Measurements from ENCODE around the gene ADGRF5. TPM values are rescaled to one million over a fixed set of nuclear protein-coding genes. Genes with fewer than 3 reads are reported as not detected.

The ADGRF5 gene
- total and polyA plus RNA-seq, 10 of the 15 experiments (the other 5 are each of a cell fraction or from before 2014, with no cell fraction given) = 0.01 to 0.13 TPM; not detected in 8

DNA sequence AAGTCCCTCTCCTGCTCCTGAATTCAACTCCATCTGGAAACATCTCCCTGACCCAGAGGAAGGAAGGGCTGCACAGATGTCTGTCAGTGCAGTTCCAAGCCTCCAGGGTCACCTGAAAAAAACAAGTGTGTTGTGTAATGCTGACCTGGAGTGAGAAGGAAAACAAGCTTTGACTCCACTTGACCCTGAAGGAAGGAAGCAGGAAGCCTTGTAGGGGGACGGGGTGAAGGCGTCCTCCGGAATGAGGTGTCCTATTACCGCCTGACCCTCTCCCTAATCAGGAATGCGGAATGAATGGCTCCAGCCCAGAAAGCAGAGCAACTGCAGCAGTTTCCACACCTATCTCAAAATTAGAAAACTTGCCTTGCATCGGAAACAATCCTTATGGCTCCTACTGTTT, 13.9 kb upstream of the ADGRF5 start:
- in situ Hi-C loops (cut with MboI) (no loop called here), intact Hi-C loops (cut with micrococcal nuclease; ENCODE audit: unreplicated experiment) (no loop called here)
- POLR2A ChIA-PET = no interaction called here
- TF ChIP-seq ATF2 (IDR thresholded peaks at IDR 0.05; ENCODE audit: low read length) (no peak), E2F8 (IDR thresholded peaks at IDR 0.05; ENCODE audit: low read depth, partially characterized antibody) (no peak), KLF5 (IDR thresholded peaks at IDR 0.05; ENCODE audit: partially characterized antibody) (no peak), SP1 (IDR thresholded peaks at IDR 0.05; ENCODE audit: low read depth, low read length) (no peak), CTCF (IDR thresholded peaks at IDR 0.05 in 2 of 3, conservative IDR thresholded peaks at IDR 0.05 in 1 of 3; ENCODE audit: control insufficient read depth in 2 of 3, extremely low read depth in 1 of 3, insufficient read depth in 1 of 3, low read depth in 3 of 3, low read length in 3 of 3) (no peak), RELB (IDR thresholded peaks at IDR 0.05; ENCODE audit: low read depth) (no peak), BHLHE40 (IDR thresholded peaks at IDR 0.05; ENCODE audit: borderline replicate concordance in 1 of 2, low read depth in 2 of 2, low read length in 1 of 2) (no peak), ZNF24 (IDR thresholded peaks at IDR 0.05) (no peak), POU2F2 (IDR thresholded peaks at IDR 0.05; ENCODE audit: borderline replicate concordance, low read depth, low read length) (no peak), SMARCA5 (IDR thresholded peaks at IDR 0.05) (no peak)
- CTCF ChIA-PET = interaction anchor here (0.6 kb wide), 1 partner anchor 1442 kb away, joined by 3 read pairs; no protein-coding TSS in a partner anchor
- 38% methylated on average over 6 of the region's 6 CpGs for whole genome bisulfite sequencing (ENCODE audit: insufficient coverage, insufficient replicate concordance, low lambda C conversion rate, missing lambda C conversion rate)
- ATAC-seq (no peak), DNase-seq (ENCODE audit: low read depth, low spot score) (no peak), FAIRE-seq (no peak)
- Histone ChIP-seq H3K27me3 (replicated peaks in 1 of 2; ENCODE audit: control insufficient read depth in 2 of 2, insufficient read depth in 2 of 2, low read length in 1 of 2) (no peaks in the 10 kb centered on the region), H3K4me3 (no peak overlapping the region), H3K4me1 (ENCODE audit: control insufficient read depth, insufficient read depth, low read length) (no peaks in the 10 kb centered on the region), H3K79me2 (ENCODE audit: control insufficient read depth, insufficient read depth, low read length) (no peaks in the 10 kb centered on the region), H4K20me1 (ENCODE audit: control insufficient read depth, insufficient read depth) (no peaks in the 10 kb centered on the region), H3K9ac (ENCODE audit: control insufficient read depth, insufficient read depth, low read length) (no peak overlapping the region), H2AFZ (ENCODE audit: control insufficient read depth, low read depth, low read length) (no peak overlapping the region), H3K27ac (ENCODE audit: control insufficient read depth, insufficient read depth) (no peak overlapping the region), H3K4me2 (ENCODE audit: control insufficient read depth, insufficient read depth) (no peak overlapping the region), H3K9me3 (replicated peaks; ENCODE audit: control insufficient read depth, insufficient read depth, low read length) (no peaks in the 10 kb centered on the region), H3K36me3 (ENCODE audit: control insufficient read depth in 2 of 2, insufficient read depth in 2 of 2, low read length in 1 of 2) (no peaks in the 10 kb centered on the region)
- no TSS peak for BruUV-seq (replicated peaks)
- SMC1A ChIA-PET (ENCODE audit: uncharacterized antibody, unreplicated experiment) = no interaction called here
- RAD21 ChIA-PET (ENCODE audit: unreplicated experiment) = no interaction called here

All from GM12878 (cell line).